GM12878 (cell line): ENCODE data around the gene ACSF2. TPM values are rescaled to one million over a fixed set of nuclear protein-coding genes. Genes with fewer than 3 reads are reported as not detected.

Experiments
- ATAC-seq: fragments of 200-7000 bp; cut with Tn5 transposase; 3 replicates; pipeline ENCODE4 v1.9.1; 2020; ENCODE audit warnings: mild to moderate bottlenecking, moderate library complexity
- BruUV-seq: library from RNA; stranded (reverse); fragments of 400-500 nt; replicated peaks from 2 replicates; lab custom pipeline; 2021; lab: Mats Ljungman, UMichigan
- CTCF ChIA-PET: fragments of 300-600 bp; sonication (Branson Sonifier 250); formaldehyde crosslinking; extraction: SDS; loops from one replicate; lab custom pipeline; 2021; ENCODE audit warnings: inconsistent platforms; lab: Yijun Ruan, JAX
- POLR2A ChIA-PET: fragments of 350-600 bp; formaldehyde crosslinking; extraction: SDS; loops from one replicate; lab custom pipeline; 2021; ENCODE audit warnings: inconsistent platforms; lab: Charles Lee
- RAD21 ChIA-PET: fragments of 300-600 bp; sonication (Branson Sonifier 250); formaldehyde crosslinking; loops from one replicate; lab custom pipeline; 2023; ENCODE audit warnings: antibody characterized with exemption; ENCODE audit not compliant: unreplicated experiment; lab: Charles Lee
- SMC1A ChIA-PET: fragments of 300-600 bp; sonication (Branson Sonifier 250); formaldehyde crosslinking; loops from one replicate; lab custom pipeline; 2023; ENCODE audit not compliant: unreplicated experiment, uncharacterized antibody; lab: Charles Lee
- DNase-seq: peaks from one replicate; pipeline ENCODE4 v3.0.0-alpha.2; 2011; ENCODE audit warnings: low read depth, low spot score
- FAIRE-seq: peaks from 3 replicates; lab custom pipeline; 2011; peaks lifted over from hg19 to GRCh38; lab: Jason Lieb, UNC
- H2AFZ ChIP-seq: 2 replicates; pipeline ENCODE4 v1.6.0; 2011; ENCODE audit warnings: low read depth, low read length, control low read depth; ENCODE audit not compliant: control insufficient read depth
- H3K27ac ChIP-seq: 2 replicates; pipeline ENCODE4 v1.5.1; 2011; ENCODE audit warnings: control low read depth; ENCODE audit not compliant: control insufficient read depth, insufficient read depth
- H3K27me3 ChIP-seq, 2 experiments: replicated peaks in 1 of 2; 2 replicates each; pipeline versions ENCODE4 v1.6.0 to v1.6.1; 2011; ENCODE audit warnings: low read length in 1 of 2; ENCODE audit not compliant: control insufficient read depth in 2 of 2, insufficient read depth in 2 of 2
- H3K36me3 ChIP-seq, 2 experiments: 2 replicates each; pipeline ENCODE4 v1.5.1; 2011; ENCODE audit warnings: low read length in 1 of 2; ENCODE audit not compliant: control insufficient read depth in 2 of 2, insufficient read depth in 2 of 2
- H3K4me1 ChIP-seq: 2 replicates; pipeline ENCODE4 v1.6.1; 2011; ENCODE audit warnings: mild to moderate bottlenecking, low read length, moderate library complexity, mixed read lengths; ENCODE audit not compliant: control insufficient read depth, insufficient read depth
- H3K4me2 ChIP-seq: 2 replicates; pipeline ENCODE4 v1.6.0; 2011; ENCODE audit warnings: control low read depth; ENCODE audit not compliant: control insufficient read depth, insufficient read depth
- H3K4me3 ChIP-seq: fragments of 200-600 bp; sonication (generic); 2 replicates; pipeline ENCODE4 v1.5.1; 2016
- H3K79me2 ChIP-seq: 2 replicates; pipeline ENCODE4 v1.6.0; 2011; ENCODE audit warnings: low read length; ENCODE audit not compliant: control insufficient read depth, insufficient read depth
- H3K9ac ChIP-seq: 2 replicates; pipeline ENCODE4 v1.8.0; 2011; ENCODE audit warnings: low read length, control low read depth, mixed read lengths; ENCODE audit not compliant: control insufficient read depth, insufficient read depth
- H3K9me3 ChIP-seq: replicated peaks from 3 replicates; pipeline ENCODE4 v1.5.1; 2011; ENCODE audit warnings: mild to moderate bottlenecking, low read length; ENCODE audit not compliant: control insufficient read depth, insufficient read depth
- H4K20me1 ChIP-seq: 2 replicates; pipeline ENCODE4 v1.6.0; 2011; ENCODE audit not compliant: control insufficient read depth, insufficient read depth
- CTCF ChIP-seq, 3 experiments: IDR thresholded peaks in 2 of 3; conservative IDR thresholded peaks in 1 of 3; 2 replicates each; pipeline ENCODE4 v1.5.1; 2011; ENCODE audit warnings: low read depth in 3 of 3, low read length in 3 of 3, mild to moderate bottlenecking in 3 of 3, control low read depth in 2 of 3, moderate library complexity in 2 of 3, inconsistent platforms in 1 of 3, mixed read lengths in 1 of 3; ENCODE audit not compliant: control insufficient read depth in 2 of 3, insufficient read depth in 1 of 3; ENCODE audit errors: extremely low read depth in 1 of 3
- JUNB ChIP-seq: IDR thresholded peaks from 2 replicates; pipeline ENCODE4 v1.6.1; 2016; ENCODE audit warnings: antibody characterized with exemption, mild to moderate bottlenecking
- MEF2B ChIP-seq: fragments of 450-650 bp; IDR thresholded peaks from 2 replicates; pipeline ENCODE4 v1.6.1; 2018; ENCODE audit warnings: mild to moderate bottlenecking, moderate library complexity; ENCODE audit not compliant: partially characterized antibody, poor library complexity, severe bottlenecking
- PAX8 ChIP-seq: fragments of 450-650 bp; IDR thresholded peaks from 2 replicates; pipeline ENCODE4 v1.6.1; 2017; ENCODE audit warnings: mild to moderate bottlenecking, moderate library complexity
- POLR2AphosphoS5 ChIP-seq: IDR thresholded peaks from 2 replicates; pipeline ENCODE4 v1.6.1; 2011; ENCODE audit warnings: mild to moderate bottlenecking, low read length, inconsistent platforms
- RAD21 ChIP-seq: IDR thresholded peaks from 2 replicates; pipeline ENCODE4 v1.6.1; 2011; ENCODE audit warnings: mild to moderate bottlenecking, low read depth, low read length, moderate library complexity; ENCODE audit not compliant: insufficient read depth
- RB1 ChIP-seq: fragments of 450-650 bp; formaldehyde crosslinking; IDR thresholded peaks from 2 replicates; pipeline ENCODE4 v1.6.1; 2017; ENCODE audit warnings: mild to moderate bottlenecking, borderline replicate concordance
- SP1 ChIP-seq: IDR thresholded peaks from one replicate; pipeline ENCODE4 v1.6.1; 2011; ENCODE audit warnings: low read depth, low read length
- ZBTB33 ChIP-seq: fragments of 450-650 bp; IDR thresholded peaks from 2 replicates; pipeline ENCODE4 v1.6.1; 2017; ENCODE audit warnings: mild to moderate bottlenecking
- ZNF217 ChIP-seq: fragments of 450-650 bp; IDR thresholded peaks from 2 replicates; pipeline ENCODE4 v1.6.1; 2017; ENCODE audit warnings: antibody characterized with exemption, mild to moderate bottlenecking
- WGBS: methylation state at CpG from one replicate; pipeline ENCODE4 v1.1.6; 2016; ENCODE audit warnings: low lambda C conversion rate; ENCODE audit not compliant: insufficient replicate concordance, insufficient coverage; ENCODE audit errors: missing lambda C conversion rate; 5-methylcytosine and 5-hydroxymethylcytosine counted together
- in situ Hi-C: fragments of 300-500 bp; cut with MboI; formaldehyde crosslinking; loops from 9 replicates; pipeline ENCODE4 v1.14.3; 2018; ENCODE audit warnings: mixed read lengths
- intact Hi-C: fragments of 100-400 bp; cut with micrococcal nuclease; formaldehyde crosslinking; loops from one replicate; pipeline ENCODE4 v1.14.2; 2022; ENCODE audit not compliant: unreplicated experiment
- polyA plus RNA-seq, 11 experiments: library from polyadenylated mRNA; depleted of rRNA in 4 of 11; unstranded in 6 of 11; stranded (reverse) in 5 of 11; fragments of >200 nt; fragmentation: Nextera tagmentation in 4 of 11; fragmentation: Illumina TruSeq in 1 of 11; extraction: Ambion mirVana in 4 of 11; extraction: Trizol in 1 of 11; gene quantifications; 1 replicate in 1 of 11; 2 replicates in 10 of 11; pipeline versions ENCODE4 v1.2.1 to v1.2.3, GENCODE V29; 2011 to 2016; ENCODE audit warnings: inconsistent platforms in 2 of 11, missing spikeins in 2 of 11, low read depth in 1 of 11
- total RNA-seq, 4 experiments: library from RNA; depleted of rRNA in 3 of 4; stranded (reverse); fragments of >200 nt in 3 of 4; fragmentation: Illumina TruSeq in 1 of 4; extraction: Trizol in 1 of 4; gene quantifications; 2 replicates each; pipeline versions ENCODE4 v1.2.1 to v1.2.3, GENCODE V29; 2013 to 2021
- TF ChIP-seq, protein P1 (sequence below): fragments of 450-650 bp; IDR thresholded peaks from 2 replicates; pipeline ENCODE4 v1.6.1; 2017; ENCODE audit warnings: antibody characterized with exemption, mild to moderate bottlenecking, moderate library complexity

The ACSF2 gene
- total and polyA plus RNA-seq, 10 of the 15 experiments (the other 5 are each of a cell fraction or from before 2014, with no cell fraction given) = 7.1 to 32.8 (median 16.8) TPM

DNA sequence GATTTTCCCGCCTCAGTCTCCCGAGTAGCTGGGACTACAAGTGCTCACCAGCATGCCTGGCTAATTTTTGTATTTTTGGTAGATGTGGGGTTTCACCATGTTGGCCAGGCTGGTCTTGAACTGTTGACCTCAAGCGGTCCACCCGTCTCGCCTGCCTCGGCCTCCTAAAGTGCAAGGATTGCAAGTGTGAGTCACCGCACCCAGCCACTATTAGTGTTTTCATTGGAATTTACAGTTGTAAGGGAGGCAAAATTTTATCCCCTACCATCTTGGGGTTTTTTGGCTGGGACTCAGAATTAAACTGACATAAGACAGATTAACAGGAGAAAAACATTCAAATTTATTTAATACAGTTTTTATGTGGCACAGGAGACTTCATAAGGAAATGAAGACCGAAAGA is 69.9 kb downstream of the ACSF2 start (continued):
- TF ChIP-seq RB1 = no peak
- TF ChIP-seq MEF2B = no peak
- TF ChIP-seq POLR2AphosphoS5 = no peak
- no peak for TF ChIP-seq PAX8
- TF ChIP-seq RAD21 = no peak

GRCh38 chr17:50498021-50498874 is 72.2 kb downstream of the ACSF2 start:
- no peak overlapping the region for H3K9ac ChIP-seq
- H3K9me3 ChIP-seq = no peaks in the 10 kb centered on the region
- FAIRE-seq = no peak
- RAD21 ChIA-PET = no interaction called here
- H3K4me2 ChIP-seq = no peak overlapping the region
- H2AFZ ChIP-seq = no peak overlapping the region
- SMC1A ChIA-PET = no interaction called here
- CTCF ChIA-PET = interaction anchor here (0.9 to 1.2 kb wide), 2 partner anchors 12 to 19 kb away, joined by 3 to 5 read pairs; no protein-coding TSS in a partner anchor
- no TSS peak for BruUV-seq
- in situ Hi-C loops = no loop called here
- no peak overlapping the region for H3K27ac ChIP-seq
- H3K79me2 ChIP-seq = no peaks in the 10 kb centered on the region
- no peak overlapping the region for H3K4me3 ChIP-seq
- H3K4me1 ChIP-seq = no peaks in the 10 kb centered on the region
- intact Hi-C loops = no loop called here
- H3K27me3 ChIP-seq = no peaks in the 10 kb centered on the region
- no peaks in the 10 kb centered on the region for H3K36me3 ChIP-seq
- ATAC-seq = no peak
- 53% methylated on average over 7 of the region's 7 CpGs for WGBS
- POLR2A ChIA-PET = interaction anchor here (0.9 kb wide), 1 partner anchor 101 kb away, joined by 12 read pairs; the partner anchor contains the start of gene LRRC59
- H4K20me1 ChIP-seq = no peaks in the 10 kb centered on the region
- no peak for DNase-seq
- TF ChIP-seq ZBTB33 = no peak
- TF ChIP-seq JUNB = no peak
- TF ChIP-seq SP1 = no peak
- TF ChIP-seq, protein P1, sequence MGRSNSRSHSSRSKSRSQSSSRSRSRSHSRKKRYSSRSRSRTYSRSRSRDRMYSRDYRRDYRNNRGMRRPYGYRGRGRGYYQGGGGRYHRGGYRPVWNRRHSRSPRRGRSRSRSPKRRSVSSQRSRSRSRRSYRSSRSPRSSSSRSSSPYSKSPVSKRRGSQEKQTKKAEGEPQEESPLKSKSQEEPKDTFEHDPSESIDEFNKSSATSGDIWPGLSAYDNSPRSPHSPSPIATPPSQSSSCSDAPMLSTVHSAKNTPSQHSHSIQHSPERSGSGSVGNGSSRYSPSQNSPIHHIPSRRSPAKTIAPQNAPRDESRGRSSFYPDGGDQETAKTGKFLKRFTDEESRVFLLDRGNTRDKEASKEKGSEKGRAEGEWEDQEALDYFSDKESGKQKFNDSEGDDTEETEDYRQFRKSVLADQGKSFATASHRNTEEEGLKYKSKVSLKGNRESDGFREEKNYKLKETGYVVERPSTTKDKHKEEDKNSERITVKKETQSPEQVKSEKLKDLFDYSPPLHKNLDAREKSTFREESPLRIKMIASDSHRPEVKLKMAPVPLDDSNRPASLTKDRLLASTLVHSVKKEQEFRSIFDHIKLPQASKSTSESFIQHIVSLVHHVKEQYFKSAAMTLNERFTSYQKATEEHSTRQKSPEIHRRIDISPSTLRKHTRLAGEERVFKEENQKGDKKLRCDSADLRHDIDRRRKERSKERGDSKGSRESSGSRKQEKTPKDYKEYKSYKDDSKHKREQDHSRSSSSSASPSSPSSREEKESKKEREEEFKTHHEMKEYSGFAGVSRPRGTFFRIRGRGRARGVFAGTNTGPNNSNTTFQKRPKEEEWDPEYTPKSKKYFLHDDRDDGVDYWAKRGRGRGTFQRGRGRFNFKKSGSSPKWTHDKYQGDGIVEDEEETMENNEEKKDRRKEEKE = no peak
- TF ChIP-seq ZNF217 = no peak
- TF ChIP-seq CTCF (IDR thresholded peaks at IDR 0.05 in 2 of 3, conservative IDR thresholded peaks at IDR 0.05 in 1 of 3; ENCODE audit: control insufficient read depth in 2 of 3, extremely low read depth in 1 of 3, insufficient read depth in 1 of 3, low read depth in 3 of 3, low read length in 3 of 3) = no peak
